K562 (cell line): Measurements from ENCODE around the gene MMP2.

Experiments
- CREM ChIP-seq: IDR thresholded peaks from 2 replicates; pipeline ENCODE4 v1.6.1; 2014; ENCODE audit warnings: antibody characterized with exemption, low read depth
- FOXM1 ChIP-seq, 2 experiments: fragments of 450-650 bp in 1 of 2; sonication (generic) in 1 of 2; formaldehyde crosslinking in 1 of 2; IDR thresholded peaks; 2 replicates each; pipeline versions ENCODE4 v1.6.1 to v1.9.0; 2017 to 2022; ENCODE audit warnings: low read depth in 2 of 2, mild to moderate bottlenecking in 2 of 2, missing genetic modification reagents in 1 of 2, moderate library complexity in 1 of 2
- NCOR1 ChIP-seq: fragments of 450-650 bp; IDR thresholded peaks from 2 replicates; pipeline ENCODE4 v1.6.1; 2016; ENCODE audit warnings: mild to moderate bottlenecking, moderate library complexity
- PHF21A ChIP-seq: fragments of 450-650 bp; IDR thresholded peaks from 2 replicates; pipeline ENCODE4 v1.6.1; 2017; ENCODE audit warnings: low read depth, borderline replicate concordance
- RAD51 ChIP-seq: fragments of 450-650 bp; IDR thresholded peaks from 2 replicates; pipeline ENCODE4 v1.7.1; 2016; ENCODE audit warnings: low read depth, mild to moderate bottlenecking, borderline replicate concordance
- STAT5B ChIP-seq: fragments of 250-450 bp; sonication (Bioruptor Pico); IDR thresholded peaks from 2 replicates; pipeline ENCODE4 v1.8.0; 2021; ENCODE audit warnings: mild to moderate bottlenecking, inconsistent platforms
- TBP ChIP-seq: optimal IDR thresholded peaks from 2 replicates; pipeline ENCODE3; 2011; ENCODE audit warnings: low read depth, low read length, improper control_type of control experiment
- WHSC1 ChIP-seq: IDR thresholded peaks from one replicate; pipeline ENCODE4 v1.6.1; 2012; ENCODE audit warnings: low read length, control low read depth, inconsistent platforms
- TF ChIP-seq, protein P1 (sequence below), 2 experiments: fragments of 450-650 bp; formaldehyde crosslinking in 1 of 2; IDR thresholded peaks; 2 replicates each; pipeline versions ENCODE4 v1.4.0 to v1.6.1; 2014 to 2020; ENCODE audit warnings: mild to moderate bottlenecking in 2 of 2, borderline replicate concordance in 1 of 2, low read depth in 1 of 2
- TF ChIP-seq, protein P2 (sequence below), 2 experiments: fragments of 450-650 bp in 1 of 2; IDR thresholded peaks; 2 replicates each; pipeline ENCODE4 v1.6.1; 2011 to 2017; ENCODE audit warnings: low read depth in 2 of 2, antibody characterized with exemption in 1 of 2, borderline replicate concordance in 1 of 2, low read length in 1 of 2, mild to moderate bottlenecking in 1 of 2, mixed read lengths in 1 of 2; ENCODE audit not compliant: control insufficient read depth in 1 of 2
- TF ChIP-seq, protein P3 (sequence below), 3 experiments: IDR thresholded peaks in 2 of 3; conservative IDR thresholded peaks in 1 of 3; 2 replicates each; pipeline ENCODE4 v1.5.1; 2011 to 2012; ENCODE audit warnings: low read length in 3 of 3, mild to moderate bottlenecking in 3 of 3, control low read depth in 2 of 3, improper control_type of control experiment in 1 of 3, inconsistent platforms in 1 of 3, low read depth in 1 of 3, mixed read lengths in 1 of 3, moderate library complexity in 1 of 3; ENCODE audit not compliant: insufficient read depth in 2 of 3
- TF ChIP-seq, protein P4 (sequence below): fragments of 250-450 bp; sonication (Bioruptor Pico); IDR thresholded peaks from 2 replicates; pipeline ENCODE4 v1.5.0; 2021

DNA sequence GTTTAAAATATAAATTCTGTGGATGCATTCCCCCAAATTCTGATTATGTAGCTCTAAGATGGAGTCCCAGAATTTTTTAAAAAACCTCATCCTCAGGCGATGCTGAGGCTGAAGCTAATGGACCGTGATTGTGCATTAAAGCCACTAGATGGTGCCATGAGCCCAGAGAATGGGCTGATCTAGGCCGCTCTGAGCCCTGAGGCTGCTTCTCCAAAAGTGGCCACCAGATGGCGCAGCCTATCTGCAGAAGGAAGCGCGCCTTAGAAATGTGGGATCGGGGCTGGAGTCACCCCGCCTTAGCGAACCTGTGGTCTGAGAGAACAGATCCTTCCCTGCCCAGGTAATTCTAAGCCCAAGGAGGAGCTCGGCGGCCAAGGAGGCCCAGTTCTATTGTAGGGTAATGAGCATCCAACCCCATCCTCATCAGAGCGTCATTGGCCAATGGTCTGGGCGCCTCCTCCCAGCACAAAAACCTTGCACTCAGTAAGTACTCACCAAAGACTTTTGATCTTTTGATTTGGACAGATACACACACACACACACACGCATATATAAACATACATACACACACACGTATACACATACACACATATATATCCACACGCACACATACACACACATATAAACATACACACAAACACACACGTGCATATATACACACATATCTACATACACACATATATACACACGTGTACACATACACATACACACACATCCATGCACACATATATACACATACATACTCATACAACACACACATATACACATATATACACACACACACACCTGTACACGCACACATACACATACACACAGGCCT is 13.7 kb upstream of the MMP2 start:
- TF ChIP-seq PHF21A (no peak), WHSC1 (no peak), FOXM1 (IDR thresholded peaks at IDR 0.05; ENCODE audit: low read depth) (no peak), FOXM1 (CRISPR knock-in tag; IDR thresholded peaks at IDR 0.05; ENCODE audit: low read depth) (no peak), CREM (no peak), NCOR1 (no peak), RAD51 (no peak), STAT5B (CRISPR knock-in tag) (no peak), TBP (no peak)
- TF ChIP-seq, protein P1, sequence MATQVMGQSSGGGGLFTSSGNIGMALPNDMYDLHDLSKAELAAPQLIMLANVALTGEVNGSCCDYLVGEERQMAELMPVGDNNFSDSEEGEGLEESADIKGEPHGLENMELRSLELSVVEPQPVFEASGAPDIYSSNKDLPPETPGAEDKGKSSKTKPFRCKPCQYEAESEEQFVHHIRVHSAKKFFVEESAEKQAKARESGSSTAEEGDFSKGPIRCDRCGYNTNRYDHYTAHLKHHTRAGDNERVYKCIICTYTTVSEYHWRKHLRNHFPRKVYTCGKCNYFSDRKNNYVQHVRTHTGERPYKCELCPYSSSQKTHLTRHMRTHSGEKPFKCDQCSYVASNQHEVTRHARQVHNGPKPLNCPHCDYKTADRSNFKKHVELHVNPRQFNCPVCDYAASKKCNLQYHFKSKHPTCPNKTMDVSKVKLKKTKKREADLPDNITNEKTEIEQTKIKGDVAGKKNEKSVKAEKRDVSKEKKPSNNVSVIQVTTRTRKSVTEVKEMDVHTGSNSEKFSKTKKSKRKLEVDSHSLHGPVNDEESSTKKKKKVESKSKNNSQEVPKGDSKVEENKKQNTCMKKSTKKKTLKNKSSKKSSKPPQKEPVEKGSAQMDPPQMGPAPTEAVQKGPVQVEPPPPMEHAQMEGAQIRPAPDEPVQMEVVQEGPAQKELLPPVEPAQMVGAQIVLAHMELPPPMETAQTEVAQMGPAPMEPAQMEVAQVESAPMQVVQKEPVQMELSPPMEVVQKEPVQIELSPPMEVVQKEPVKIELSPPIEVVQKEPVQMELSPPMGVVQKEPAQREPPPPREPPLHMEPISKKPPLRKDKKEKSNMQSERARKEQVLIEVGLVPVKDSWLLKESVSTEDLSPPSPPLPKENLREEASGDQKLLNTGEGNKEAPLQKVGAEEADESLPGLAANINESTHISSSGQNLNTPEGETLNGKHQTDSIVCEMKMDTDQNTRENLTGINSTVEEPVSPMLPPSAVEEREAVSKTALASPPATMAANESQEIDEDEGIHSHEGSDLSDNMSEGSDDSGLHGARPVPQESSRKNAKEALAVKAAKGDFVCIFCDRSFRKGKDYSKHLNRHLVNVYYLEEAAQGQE (IDR thresholded peaks at IDR 0.05; ENCODE audit: borderline replicate concordance), result peak; percentile 95
- TF ChIP-seq, protein P1 (CRISPR knock-in tag; IDR thresholded peaks at IDR 0.05; ENCODE audit: low read depth), result no peak
- TF ChIP-seq, protein P2, sequence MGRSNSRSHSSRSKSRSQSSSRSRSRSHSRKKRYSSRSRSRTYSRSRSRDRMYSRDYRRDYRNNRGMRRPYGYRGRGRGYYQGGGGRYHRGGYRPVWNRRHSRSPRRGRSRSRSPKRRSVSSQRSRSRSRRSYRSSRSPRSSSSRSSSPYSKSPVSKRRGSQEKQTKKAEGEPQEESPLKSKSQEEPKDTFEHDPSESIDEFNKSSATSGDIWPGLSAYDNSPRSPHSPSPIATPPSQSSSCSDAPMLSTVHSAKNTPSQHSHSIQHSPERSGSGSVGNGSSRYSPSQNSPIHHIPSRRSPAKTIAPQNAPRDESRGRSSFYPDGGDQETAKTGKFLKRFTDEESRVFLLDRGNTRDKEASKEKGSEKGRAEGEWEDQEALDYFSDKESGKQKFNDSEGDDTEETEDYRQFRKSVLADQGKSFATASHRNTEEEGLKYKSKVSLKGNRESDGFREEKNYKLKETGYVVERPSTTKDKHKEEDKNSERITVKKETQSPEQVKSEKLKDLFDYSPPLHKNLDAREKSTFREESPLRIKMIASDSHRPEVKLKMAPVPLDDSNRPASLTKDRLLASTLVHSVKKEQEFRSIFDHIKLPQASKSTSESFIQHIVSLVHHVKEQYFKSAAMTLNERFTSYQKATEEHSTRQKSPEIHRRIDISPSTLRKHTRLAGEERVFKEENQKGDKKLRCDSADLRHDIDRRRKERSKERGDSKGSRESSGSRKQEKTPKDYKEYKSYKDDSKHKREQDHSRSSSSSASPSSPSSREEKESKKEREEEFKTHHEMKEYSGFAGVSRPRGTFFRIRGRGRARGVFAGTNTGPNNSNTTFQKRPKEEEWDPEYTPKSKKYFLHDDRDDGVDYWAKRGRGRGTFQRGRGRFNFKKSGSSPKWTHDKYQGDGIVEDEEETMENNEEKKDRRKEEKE (IDR thresholded peaks at IDR 0.05; ENCODE audit: borderline replicate concordance in 1 of 2, control insufficient read depth in 1 of 2, low read depth in 2 of 2, low read length in 1 of 2), result no peak
- TF ChIP-seq, protein P3, sequence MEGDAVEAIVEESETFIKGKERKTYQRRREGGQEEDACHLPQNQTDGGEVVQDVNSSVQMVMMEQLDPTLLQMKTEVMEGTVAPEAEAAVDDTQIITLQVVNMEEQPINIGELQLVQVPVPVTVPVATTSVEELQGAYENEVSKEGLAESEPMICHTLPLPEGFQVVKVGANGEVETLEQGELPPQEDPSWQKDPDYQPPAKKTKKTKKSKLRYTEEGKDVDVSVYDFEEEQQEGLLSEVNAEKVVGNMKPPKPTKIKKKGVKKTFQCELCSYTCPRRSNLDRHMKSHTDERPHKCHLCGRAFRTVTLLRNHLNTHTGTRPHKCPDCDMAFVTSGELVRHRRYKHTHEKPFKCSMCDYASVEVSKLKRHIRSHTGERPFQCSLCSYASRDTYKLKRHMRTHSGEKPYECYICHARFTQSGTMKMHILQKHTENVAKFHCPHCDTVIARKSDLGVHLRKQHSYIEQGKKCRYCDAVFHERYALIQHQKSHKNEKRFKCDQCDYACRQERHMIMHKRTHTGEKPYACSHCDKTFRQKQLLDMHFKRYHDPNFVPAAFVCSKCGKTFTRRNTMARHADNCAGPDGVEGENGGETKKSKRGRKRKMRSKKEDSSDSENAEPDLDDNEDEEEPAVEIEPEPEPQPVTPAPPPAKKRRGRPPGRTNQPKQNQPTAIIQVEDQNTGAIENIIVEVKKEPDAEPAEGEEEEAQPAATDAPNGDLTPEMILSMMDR (IDR thresholded peaks at IDR 0.05 in 2 of 3, conservative IDR thresholded peaks at IDR 0.05 in 1 of 3; ENCODE audit: insufficient read depth in 2 of 3, low read depth in 1 of 3, low read length in 3 of 3), result peak; percentile 100
- TF ChIP-seq, protein P4, sequence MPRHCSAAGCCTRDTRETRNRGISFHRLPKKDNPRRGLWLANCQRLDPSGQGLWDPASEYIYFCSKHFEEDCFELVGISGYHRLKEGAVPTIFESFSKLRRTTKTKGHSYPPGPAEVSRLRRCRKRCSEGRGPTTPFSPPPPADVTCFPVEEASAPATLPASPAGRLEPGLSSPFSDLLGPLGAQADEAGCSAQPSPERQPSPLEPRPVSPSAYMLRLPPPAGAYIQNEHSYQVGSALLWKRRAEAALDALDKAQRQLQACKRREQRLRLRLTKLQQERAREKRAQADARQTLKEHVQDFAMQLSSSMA (CRISPR knock-in tag), result no peak
